ENCODE data around the gene MORN5. TPM values are rescaled to one million over a fixed set of nuclear protein-coding genes. Genes with fewer than 3 reads are reported as not detected.

The MORN5 gene
- total and polyA plus RNA-seq, 4 donors = 17.9 to 22.9 (median 18.6) TPM

DNA sequence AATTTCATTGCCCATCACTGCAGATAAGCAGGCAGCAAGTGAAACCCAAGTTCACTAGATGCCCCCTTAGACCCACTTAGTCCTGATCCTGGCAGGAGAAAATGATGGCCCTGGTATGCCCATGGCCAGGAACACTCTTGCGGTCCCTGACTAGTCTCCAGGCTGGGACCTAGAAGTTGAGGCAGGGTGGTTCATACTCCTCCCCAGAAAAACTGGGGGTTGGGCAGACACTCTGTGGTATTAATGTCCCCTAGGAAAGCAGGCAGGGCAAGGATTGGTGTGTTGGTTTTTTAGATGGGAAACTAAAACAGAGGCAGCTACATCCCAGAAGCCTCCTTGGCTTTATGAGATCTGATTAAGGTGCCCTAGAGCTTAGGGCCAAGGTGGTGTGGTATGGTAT is 56.0 kb downstream of the MORN5 start:
- no peak for TF ChIP-seq CTCF (IDR thresholded peaks at IDR 0.05; ENCODE audit: control extremely low read depth, extremely low read depth)
- Histone ChIP-seq H3K4me1 (ENCODE audit: control insufficient read depth in 5 of 5, insufficient read depth in 5 of 5, low read length in 5 of 5) (peaks cover 0 to 12% (median 5%) of the 10 kb centered on the region in 5 donors), H3K27ac (ENCODE audit: low read depth in 1 of 2, low read length in 1 of 2) (no peak overlapping the region), H3K9me3 (ENCODE audit: control insufficient read depth in 4 of 4, insufficient read depth in 3 of 4, low read length in 3 of 4) (peaks cover 0 to 4% (median 0%) of the 10 kb centered on the region in 4 donors), H3K27me3 (ENCODE audit: control insufficient read depth in 3 of 3, insufficient read depth in 3 of 3, low read length in 2 of 3) (peaks cover 0 to 94% (median 87%) of the 10 kb centered on the region in 3 donors), H3K4me3 (no peak overlapping the region), H3K36me3 (ENCODE audit: control insufficient read depth in 4 of 4, insufficient read depth in 4 of 4, low read length in 4 of 4) (no peaks in the 10 kb centered on the region), H3K9ac (ENCODE audit: insufficient read depth in 1 of 2, low read length in 2 of 2) (no peak overlapping the region)
- DNase-seq = no peak
- WGBS, 2 donors = 95% methylated on average over 1 of the region's 1 CpG
- ATAC-seq (ENCODE audit: insufficient read depth, low FRiP score) = no peak

DNA sequence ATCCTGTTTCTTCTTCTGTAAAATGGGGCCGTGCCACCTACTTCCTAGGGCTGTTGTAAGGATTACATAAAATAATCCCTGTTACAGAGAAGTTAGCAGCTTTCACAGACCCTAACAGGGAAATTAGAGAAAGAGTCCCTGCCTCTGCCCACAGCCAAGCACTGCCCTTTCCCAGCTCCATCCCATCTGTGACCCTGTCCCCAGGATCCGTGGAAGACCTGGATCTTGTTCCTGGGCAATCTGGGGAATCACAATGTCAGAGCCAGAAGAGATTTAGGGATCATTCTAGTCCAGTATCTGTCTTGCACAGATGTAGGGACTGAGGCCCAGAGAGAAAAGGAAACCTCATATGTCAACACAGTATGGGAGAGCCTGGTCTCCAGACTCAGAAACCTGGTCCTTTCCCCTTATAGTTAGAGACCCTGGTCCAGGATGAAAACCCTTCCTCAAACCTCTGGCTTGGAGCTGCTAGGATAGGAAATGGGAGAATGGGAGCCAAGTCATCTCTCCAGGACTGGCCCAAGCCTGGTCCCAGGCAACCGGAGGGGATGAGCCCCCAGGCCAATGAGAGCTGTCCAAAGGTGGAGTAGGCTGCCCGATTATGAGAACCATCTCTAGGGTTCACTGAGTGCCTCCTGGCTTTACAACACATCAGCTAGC is 56.6 kb downstream of the MORN5 start:
- Histone ChIP-seq H3K4me3 (no peak overlapping the region), H3K36me3 (ENCODE audit: control insufficient read depth in 4 of 4, insufficient read depth in 4 of 4, low read length in 4 of 4) (no peaks in the 10 kb centered on the region), H3K9ac (ENCODE audit: insufficient read depth in 1 of 2, low read length in 2 of 2) (no peak overlapping the region), H3K4me1 (ENCODE audit: control insufficient read depth in 5 of 5, insufficient read depth in 5 of 5, low read length in 5 of 5) (peaks cover 0 to 17% (median 5%) of the 10 kb centered on the region in 5 donors), H3K27me3 (ENCODE audit: control insufficient read depth in 3 of 3, insufficient read depth in 3 of 3, low read length in 2 of 3) (peaks cover 0 to 95% (median 89%) of the 10 kb centered on the region in 3 donors), H3K9me3 (ENCODE audit: control insufficient read depth in 4 of 4, insufficient read depth in 3 of 4, low read length in 3 of 4) (peaks cover 0 to 4% (median 0%) of the 10 kb centered on the region in 4 donors), H3K27ac (ENCODE audit: low read depth in 1 of 2, low read length in 1 of 2) (no peak overlapping the region)
- no peak for DNase-seq
- no peak for ATAC-seq (ENCODE audit: insufficient read depth, low FRiP score)
- WGBS, 2 donors = 77 to 78% methylated on average over 4 of the region's 4 CpGs
- no peak for TF ChIP-seq CTCF (IDR thresholded peaks at IDR 0.05; ENCODE audit: control extremely low read depth, extremely low read depth)

DNA sequence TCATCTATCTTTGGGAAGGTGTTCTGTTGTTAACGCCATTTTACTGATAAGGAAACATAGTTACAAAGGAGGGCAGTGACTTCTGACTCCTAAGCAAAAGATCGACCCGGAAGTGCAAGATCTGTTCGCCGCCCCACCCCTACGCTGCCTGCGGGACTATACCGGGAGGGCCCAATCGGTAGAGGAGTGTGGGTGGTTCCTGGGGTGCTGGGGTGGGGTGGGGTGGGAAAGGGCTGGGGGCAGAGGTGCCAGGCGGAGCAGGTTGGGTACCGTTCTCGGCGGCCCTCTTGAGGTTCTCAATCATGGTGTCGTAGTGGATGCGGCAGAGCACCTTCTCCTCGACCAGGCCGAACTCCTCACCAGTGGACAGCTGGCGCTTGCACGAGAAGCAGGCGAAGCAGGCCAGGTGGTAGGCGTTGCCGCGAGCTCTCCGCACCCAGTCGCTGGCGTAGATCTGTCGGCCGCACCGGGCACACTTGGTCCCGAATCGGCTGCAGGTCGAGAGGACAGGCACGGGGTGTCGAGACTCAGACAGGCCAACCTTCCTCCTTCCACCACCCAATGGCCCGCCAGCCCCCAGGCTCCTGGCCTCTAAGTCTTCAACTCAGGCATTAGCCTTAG is 57.2 kb downstream of the MORN5 start:
- DNase-seq = no peak
- no peak for TF ChIP-seq CTCF (IDR thresholded peaks at IDR 0.05; ENCODE audit: control extremely low read depth, extremely low read depth)

More for the DNA sequence above, 57.2 kb downstream of the MORN5 start:
- Histone ChIP-seq H3K4me1 (ENCODE audit: control insufficient read depth in 5 of 5, insufficient read depth in 5 of 5, low read length in 5 of 5) (peaks cover 0 to 21% (median 5%) of the 10 kb centered on the region in 5 donors), H3K27ac (ENCODE audit: low read depth in 1 of 2, low read length in 1 of 2) (no peak overlapping the region), H3K4me3 (no peak overlapping the region), H3K9me3 (ENCODE audit: control insufficient read depth in 4 of 4, insufficient read depth in 3 of 4, low read length in 3 of 4) (peaks cover 0 to 4% (median 0%) of the 10 kb centered on the region in 4 donors), H3K36me3 (ENCODE audit: control insufficient read depth in 4 of 4, insufficient read depth in 4 of 4, low read length in 4 of 4) (no peaks in the 10 kb centered on the region), H3K9ac (ENCODE audit: insufficient read depth in 1 of 2, low read length in 2 of 2) (no peak overlapping the region), H3K27me3 (ENCODE audit: control insufficient read depth in 3 of 3, insufficient read depth in 3 of 3, low read length in 2 of 3) (peaks cover 0 to 96% (median 88%) of the 10 kb centered on the region in 3 donors)
- 65 to 77% methylated on average over 35 of the region's 35 CpGs for WGBS, 2 donors
- no peak for ATAC-seq (ENCODE audit: insufficient read depth, low FRiP score)
